Glutamatergic neuron (in vitro differentiated cells): ENCODE results near the gene TADA3. TPM values are rescaled to one million over a fixed set of nuclear protein-coding genes. Genes with fewer than 3 reads are reported as not detected.

Experiments used
- DNase-seq: peaks from one replicate; pipeline ENCODE4 v3.0.0; 2022
- H3K27ac Mint-ChIP-seq: one replicate; pipeline ENCODE4 v1.8.0; 2020; ENCODE audit warnings: mild to moderate bottlenecking, mixed read lengths, inconsistent platforms; ENCODE audit not compliant: unreplicated experiment
- H3K27me3 Mint-ChIP-seq: one replicate; pipeline ENCODE4 v1.8.0; 2020; ENCODE audit warnings: mild to moderate bottlenecking, moderate library complexity, mixed read lengths, inconsistent platforms; ENCODE audit not compliant: unreplicated experiment
- H3K36me3 Mint-ChIP-seq: one replicate; pipeline ENCODE4 v1.8.0; 2020; ENCODE audit warnings: mild to moderate bottlenecking, mixed read lengths, inconsistent platforms; ENCODE audit not compliant: unreplicated experiment
- H3K4me1 Mint-ChIP-seq: one replicate; pipeline ENCODE4 v1.8.0; 2020; ENCODE audit warnings: mild to moderate bottlenecking, low read depth, mixed read lengths, inconsistent platforms; ENCODE audit not compliant: unreplicated experiment
- H3K4me3 Mint-ChIP-seq: one replicate; pipeline ENCODE4 v1.8.0; 2020; ENCODE audit warnings: mild to moderate bottlenecking, mixed read lengths, inconsistent platforms; ENCODE audit not compliant: unreplicated experiment
- H3K9me3 Mint-ChIP-seq: one replicate; pipeline ENCODE4 v1.8.0; 2020; ENCODE audit warnings: mild to moderate bottlenecking, moderate library complexity, mixed read lengths, inconsistent platforms; ENCODE audit not compliant: unreplicated experiment
- CTCF ChIP-seq: fragments of 200-600 bp; sonication (generic); IDR thresholded peaks from one replicate; pipeline ENCODE4 v1.5.0; 2021; ENCODE audit not compliant: partially characterized antibody, unreplicated experiment
- total RNA-seq: library from RNA; stranded (reverse); fragmentation: NEBNext Ultra II Directional; extraction: Animal tissue kit (Norgen Biotek cat#: 25700); gene quantifications from one replicate; pipeline ENCODE4 v1.2.1, GENCODE V29; 2021; ENCODE audit not compliant: unreplicated experiment

Gene TADA3
- total RNA-seq, 1 donor from 2014 or later = 59.1 TPM

GRCh38 chr3:9806688-9807589, 14.7 kb upstream of the TADA3 start:
- Mint-ChIP-seq H3K4me1 (peaks cover 32% of the 10 kb centered on the region), H3K4me3 (no peak overlapping the region), H3K9me3 (peaks cover 11% of the 10 kb centered on the region), H3K27me3 (peaks cover 14% of the 10 kb centered on the region), H3K27ac (peak overlapping the region; percentile 77), H3K36me3 (peaks cover 16% of the 10 kb centered on the region)
- TF ChIP-seq CTCF = no peak
- no peak for DNase-seq

DNA sequence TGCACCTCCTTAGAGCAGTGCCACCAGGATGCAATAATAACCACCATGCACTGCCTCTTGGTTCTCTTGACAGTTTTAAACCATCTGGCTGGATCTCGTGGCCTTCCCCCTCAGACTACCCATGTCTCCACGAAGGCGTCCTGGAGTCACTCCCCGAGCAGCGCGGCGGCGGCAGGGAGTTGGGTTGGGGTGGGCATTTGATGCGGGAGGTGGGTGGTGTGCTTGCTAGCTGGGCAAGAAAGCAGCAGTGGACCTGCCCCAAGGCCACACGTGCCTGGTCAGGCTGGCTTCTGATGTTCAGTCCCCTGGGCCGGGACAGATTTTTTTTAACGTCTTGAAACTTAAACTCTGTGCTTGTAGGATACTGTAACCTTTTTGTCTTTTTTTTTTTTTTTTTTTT, 13.9 kb upstream of the TADA3 start:
- no peak overlapping the region for H3K4me3 Mint-ChIP-seq
- peaks cover 11% of the 10 kb centered on the region for H3K27me3 Mint-ChIP-seq
- H3K4me1 Mint-ChIP-seq = peaks cover 26% of the 10 kb centered on the region
- no peak for DNase-seq
- H3K36me3 Mint-ChIP-seq = peaks cover 9% of the 10 kb centered on the region
- H3K27ac Mint-ChIP-seq = peak overlapping the region; percentile 17
- peaks cover 7% of the 10 kb centered on the region for H3K9me3 Mint-ChIP-seq
- no peak for TF ChIP-seq CTCF

DNA sequence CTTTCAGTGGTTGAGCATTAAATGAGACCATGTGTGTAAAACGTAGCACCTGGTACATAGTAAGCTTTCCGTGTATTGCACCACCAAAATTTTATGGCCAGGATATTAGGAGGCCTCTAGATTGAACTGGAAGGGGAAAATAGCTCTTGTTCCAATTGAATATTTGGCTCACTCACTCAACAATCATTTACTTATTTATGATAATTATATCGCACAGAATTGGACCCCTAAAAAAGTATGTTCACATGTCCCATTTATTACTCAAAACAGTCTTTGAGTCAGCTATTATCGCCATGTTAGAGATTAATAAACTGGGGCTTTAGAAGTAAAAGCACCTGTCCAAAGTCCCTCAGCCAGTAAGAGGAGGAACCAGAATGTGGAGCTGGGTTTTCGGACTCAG, 12.7 kb upstream of the TADA3 start:
- H3K4me1 Mint-ChIP-seq = peaks cover 20% of the 10 kb centered on the region
- H3K4me3 Mint-ChIP-seq = no peak overlapping the region
- no peak for DNase-seq
- peaks cover 5% of the 10 kb centered on the region for H3K27me3 Mint-ChIP-seq
- peaks cover 6% of the 10 kb centered on the region for H3K9me3 Mint-ChIP-seq
- no peak overlapping the region for H3K27ac Mint-ChIP-seq
- H3K36me3 Mint-ChIP-seq = peaks cover 5% of the 10 kb centered on the region
- no peak for TF ChIP-seq CTCF

DNA sequence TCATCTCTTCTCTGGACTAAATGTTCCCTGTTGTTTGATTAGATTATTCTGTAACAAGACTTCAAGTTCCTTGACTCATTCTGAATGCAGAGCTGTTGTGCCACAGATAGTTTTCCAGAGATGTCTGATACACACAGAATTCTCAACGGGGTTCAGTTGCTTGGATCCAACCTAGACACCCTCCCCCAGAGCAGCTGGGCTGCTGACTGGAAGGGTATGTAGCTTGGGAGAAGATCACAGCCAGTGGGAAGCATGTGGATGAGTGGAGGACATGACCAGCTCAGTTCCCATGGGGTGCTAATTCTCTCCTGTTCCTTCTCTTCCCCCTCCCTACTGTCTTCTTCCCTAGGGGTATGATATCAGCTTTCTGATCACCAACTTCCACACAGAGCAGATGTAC, 11.2 kb upstream of the TADA3 start:
- H3K4me3 Mint-ChIP-seq = no peak overlapping the region
- H3K9me3 Mint-ChIP-seq = peaks cover 4% of the 10 kb centered on the region
- peaks cover 3% of the 10 kb centered on the region for H3K27me3 Mint-ChIP-seq
- H3K27ac Mint-ChIP-seq = no peak overlapping the region
- no peak for TF ChIP-seq CTCF
- peaks cover 5% of the 10 kb centered on the region for H3K36me3 Mint-ChIP-seq
- DNase-seq = no peak
- peaks cover 8% of the 10 kb centered on the region for H3K4me1 Mint-ChIP-seq

GRCh38 chr3:9800529-9800928, 8.3 kb upstream of the TADA3 start:
- peaks cover 7% of the 10 kb centered on the region for H3K9me3 Mint-ChIP-seq
- H3K27ac Mint-ChIP-seq = no peak overlapping the region
- no peak overlapping the region for H3K4me3 Mint-ChIP-seq
- no peak for DNase-seq
- H3K36me3 Mint-ChIP-seq = peaks cover 5% of the 10 kb centered on the region
- peak; percentile 19 for TF ChIP-seq CTCF
- peaks cover 3% of the 10 kb centered on the region for H3K27me3 Mint-ChIP-seq
- H3K4me1 Mint-ChIP-seq = no peaks in the 10 kb centered on the region
